ENCODE measurements around the gene CENPP.

DNA sequence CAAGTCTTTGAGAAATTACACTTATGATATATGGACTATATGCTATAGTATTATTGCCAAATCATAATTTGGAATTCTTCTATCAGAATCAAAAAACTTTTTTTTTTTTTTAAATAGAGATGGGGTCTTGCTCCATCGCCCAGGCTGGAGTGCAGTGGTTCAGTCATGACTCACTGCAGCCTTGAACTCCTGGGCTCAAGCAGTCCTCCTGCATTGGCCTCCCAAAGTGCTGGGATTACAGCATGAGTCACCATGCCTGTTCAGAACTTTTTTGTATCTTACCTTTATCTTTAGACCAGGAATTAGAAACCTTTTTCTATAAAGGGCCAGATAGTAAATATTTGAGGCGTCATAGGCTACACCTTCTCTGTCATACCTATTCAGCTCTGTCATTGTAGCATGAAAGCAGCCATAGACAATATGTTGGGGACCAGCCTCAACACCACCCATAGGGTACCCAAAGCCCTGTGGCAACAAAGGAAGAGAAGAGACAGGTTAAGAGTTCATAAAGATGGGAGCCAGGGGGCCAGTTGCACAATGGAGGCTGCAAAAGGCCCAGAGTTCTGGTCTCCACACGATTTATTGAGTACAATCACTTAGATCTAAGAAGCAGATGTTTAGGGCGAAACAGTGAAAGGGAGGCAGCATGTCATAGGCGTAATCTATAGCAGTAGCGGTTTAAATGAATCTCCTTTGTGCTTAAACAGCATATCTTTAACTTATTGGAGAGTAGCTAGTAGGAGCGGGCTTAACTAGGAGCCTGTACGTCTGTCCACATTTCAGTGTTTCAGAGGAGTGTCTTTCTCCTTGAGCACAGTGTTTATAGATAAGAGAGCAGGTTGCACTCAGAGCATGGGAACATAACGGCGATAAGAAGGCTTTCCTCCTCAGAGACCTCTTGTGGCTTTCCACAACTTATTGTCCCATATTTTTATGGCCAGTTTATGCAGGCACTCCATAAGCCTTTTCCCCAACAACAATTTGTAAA, 197.5 kb downstream of the CENPP start:
- TF ChIP-seq CTCF (IDR thresholded peaks at IDR 0.05) = no peak
- TF ChIP-seq POLR2AphosphoS5 (IDR thresholded peaks at IDR 0.05; ENCODE audit: insufficient read depth in 1 of 2, low read depth in 1 of 2) = no peak

All from vagina (tissue), 2 donors.